Adipocyte (in vitro differentiated cells): Measurements from ENCODE around the gene KPNA6.

Experiments
- DNase-seq: peaks from one replicate; pipeline ENCODE4 v3.0.0-alpha.2; 2015; ENCODE audit warnings: low read depth
- H3K27me3 ChIP-seq: replicated peaks from 2 replicates; pipeline ENCODE4 v1.7.0; 2013; ENCODE audit warnings: mild to moderate bottlenecking, low read length, moderate library complexity; ENCODE audit not compliant: control insufficient read depth, insufficient read depth
- H3K36me3 ChIP-seq: 2 replicates; pipeline ENCODE4 v1.7.0; 2013; ENCODE audit warnings: low read length, mild to moderate bottlenecking, moderate library complexity; ENCODE audit not compliant: control insufficient read depth, insufficient read depth, severe bottlenecking
- H3K4me1 ChIP-seq: 2 replicates; pipeline ENCODE4 v1.7.0; 2013; ENCODE audit warnings: mild to moderate bottlenecking, low read length, moderate library complexity; ENCODE audit not compliant: control insufficient read depth, insufficient read depth
- H3K4me3 ChIP-seq: 2 replicates; pipeline ENCODE4 v1.7.0; 2013; ENCODE audit warnings: mild to moderate bottlenecking, low read length, moderate library complexity
- H3K9ac ChIP-seq: 2 replicates; pipeline ENCODE4 v1.7.0; 2013; ENCODE audit warnings: mild to moderate bottlenecking, low read length, moderate library complexity
- H3K9me3 ChIP-seq: 2 replicates; pipeline ENCODE4 v1.7.0; 2013; ENCODE audit warnings: mild to moderate bottlenecking, low read length, moderate library complexity; ENCODE audit not compliant: control insufficient read depth

KPNA6 gene

GRCh38 chr1:32205401-32206370 lies 97.8 kb downstream of the KPNA6 start, which contains the start of gene IQCC:
TSS of gene IQCC (plus strand) at chr1:32205671. CDS start at chr1:32205682, 11 bp downstream.
- H3K27me3 ChIP-seq, result no peaks in the 10 kb centered on the region
- no peaks in the 10 kb centered on the region for H3K9me3 ChIP-seq
- H3K4me1 ChIP-seq, result peaks cover 23% of the 10 kb centered on the region
- H3K9ac ChIP-seq, result peak within 1 kb of the TSS; percentile 90
- no peaks in the 10 kb centered on the region for H3K36me3 ChIP-seq
- H3K4me3 ChIP-seq, result peak within 1 kb of the TSS; percentile 89
- DNase-seq, result peak; percentile 95

- Histone ChIP-seq H3K9ac (no peak overlapping the region), H3K4me1 (peaks cover 13% of the 10 kb centered on the region), H3K36me3 (no peaks in the 10 kb centered on the region), H3K27me3 (no peaks in the 10 kb centered on the region), H3K9me3 (no peaks in the 10 kb centered on the region), H3K4me3 (no peak overlapping the region)
- no peak for DNase-seq
Observed at GRCh38 chr1:32208469-32208868, 100.6 kb downstream of the KPNA6 start.

- no peaks in the 10 kb centered on the region for H3K9me3 ChIP-seq
- no peak for DNase-seq
Observed at GRCh38 chr1:32208891-32209328, 101.1 kb downstream of the KPNA6 start, which contains the start of gene DCDC2B. TSS of gene DCDC2B (plus strand) at chr1:32209089. CDS start at chr1:32209094, 5 bp downstream.

GRCh38 chr1:32215629-32216480 lies 108.0 kb downstream of the KPNA6 start:
- H3K9ac ChIP-seq, result peak overlapping the region; percentile 30
- peak; percentile 88 for DNase-seq
- no peaks in the 10 kb centered on the region for H3K9me3 ChIP-seq
- peaks cover 16% of the 10 kb centered on the region for H3K4me1 ChIP-seq
- no peaks in the 10 kb centered on the region for H3K27me3 ChIP-seq
- no peak overlapping the region for H3K4me3 ChIP-seq
- H3K36me3 ChIP-seq, result peaks cover 27% of the 10 kb centered on the region

More at GRCh38 chr1:32208891-32209328, 101.1 kb downstream of the KPNA6 start, which contains the start of gene DCDC2B:
- Histone ChIP-seq H3K36me3 (no peaks in the 10 kb centered on the region), H3K9ac (no peak within 1 kb of the TSS), H3K27me3 (no peaks in the 10 kb centered on the region), H3K4me1 (peaks cover 13% of the 10 kb centered on the region), H3K4me3 (no peak within 1 kb of the TSS)

GRCh38 chr1:32216566-32216965 lies 108.7 kb downstream of the KPNA6 start:
- Histone ChIP-seq H3K27me3 (no peaks in the 10 kb centered on the region), H3K9ac (no peak overlapping the region), H3K4me1 (peaks cover 23% of the 10 kb centered on the region), H3K36me3 (peaks cover 27% of the 10 kb centered on the region), H3K9me3 (no peaks in the 10 kb centered on the region), H3K4me3 (no peak overlapping the region)
- no peak for DNase-seq

- DNase-seq, result no peak
- H3K9me3 ChIP-seq, result no peaks in the 10 kb centered on the region
- H3K9ac ChIP-seq, result no peak overlapping the region
- H3K27me3 ChIP-seq, result no peaks in the 10 kb centered on the region
- no peak overlapping the region for H3K4me3 ChIP-seq
- peaks cover 31% of the 10 kb centered on the region for H3K36me3 ChIP-seq
- H3K4me1 ChIP-seq, result peaks cover 34% of the 10 kb centered on the region
Observed at GRCh38 chr1:32219022-32219421, 111.2 kb downstream of the KPNA6 start.

GRCh38 chr1:32220746-32221580 lies 113.1 kb downstream of the KPNA6 start:
- Histone ChIP-seq H3K4me1 (peaks cover 39% of the 10 kb centered on the region), H3K36me3 (peaks cover 35% of the 10 kb centered on the region), H3K9me3 (no peaks in the 10 kb centered on the region), H3K9ac (peak overlapping the region; percentile 98), H3K4me3 (peak overlapping the region; percentile 98), H3K27me3 (no peaks in the 10 kb centered on the region)
- no peak for DNase-seq

GRCh38 chr1:32221581-32221979 lies 113.7 kb downstream of the KPNA6 start:
- H3K9me3 ChIP-seq, result no peaks in the 10 kb centered on the region
- peak; percentile 25 for DNase-seq
- peak overlapping the region; percentile 98 for H3K4me3 ChIP-seq
- peaks cover 39% of the 10 kb centered on the region for H3K4me1 ChIP-seq
- H3K36me3 ChIP-seq, result peaks cover 34% of the 10 kb centered on the region
- H3K27me3 ChIP-seq, result no peaks in the 10 kb centered on the region
- H3K9ac ChIP-seq, result peak overlapping the region; percentile 98

GRCh38 chr1:32221980-32222755 lies 114.3 kb downstream of the KPNA6 start, which contains the start of the genes EIF3I and TMEM234:
TSS of gene EIF3I (plus strand) at chr1:32222407. CDS start at chr1:32222442, 35 bp downstream.
TSS of gene TMEM234 (minus strand) at chr1:32222353. CDS start at chr1:32222322, 31 bp downstream.
- Histone ChIP-seq H3K36me3 (peaks cover 33% of the 10 kb centered on the region), H3K27me3 (no peaks in the 10 kb centered on the region), H3K4me1 (peaks cover 39% of the 10 kb centered on the region), H3K9me3 (no peaks in the 10 kb centered on the region), H3K9ac (peak within 1 kb of the TSS; percentile 98), H3K4me3 (peak within 1 kb of the TSS; percentile 98)
- peak; percentile 98 for DNase-seq

- Histone ChIP-seq H3K36me3 (peaks cover 46% of the 10 kb centered on the region), H3K4me1 (peaks cover 39% of the 10 kb centered on the region), H3K9ac (peak overlapping the region; percentile 98), H3K9me3 (no peaks in the 10 kb centered on the region), H3K27me3 (no peaks in the 10 kb centered on the region), H3K4me3 (peak overlapping the region; percentile 98)
- DNase-seq, result no peak
Observed at GRCh38 chr1:32223683-32224082, 115.8 kb downstream of the KPNA6 start.
